GM12891 (cell line): Measurements from ENCODE around the gene OR5W2. TPM values are rescaled to one million over a fixed set of nuclear protein-coding genes. Genes with fewer than 3 reads are reported as not detected.
"Not testable (repeated sequence)": the region's sequence is repeated elsewhere in the genome, so short reads cannot be mapped to it uniquely, and the experiment has no call there.

Experiments
- DNase-seq: peaks from one replicate; pipeline ENCODE4 v3.0.0; 2011; ENCODE audit warnings: low spot score; ENCODE audit not compliant: insufficient read length
- FAIRE-seq: peaks from 2 replicates; lab custom pipeline; 2011; peaks lifted over from hg19 to GRCh38; lab: Jason Lieb, UNC
- PAX5 ChIP-seq: IDR thresholded peaks from 2 replicates; pipeline ENCODE4 v1.6.1; 2011; ENCODE audit warnings: low read length, moderate library complexity, mild to moderate bottlenecking; ENCODE audit not compliant: insufficient read depth, severe bottlenecking
- POLR2A ChIP-seq: IDR thresholded peaks from 2 replicates; pipeline ENCODE4 v1.6.1; 2011; ENCODE audit warnings: low read depth, low read length, control low read depth
- POLR2AphosphoS5 ChIP-seq: IDR thresholded peaks from 2 replicates; pipeline ENCODE4 v1.6.1; 2011; ENCODE audit warnings: low read depth, low read length, control low read depth
- POU2F2 ChIP-seq: IDR thresholded peaks from 2 replicates; pipeline ENCODE4 v1.6.1; 2011; ENCODE audit warnings: low read depth, mild to moderate bottlenecking, control low read depth, low read length, moderate library complexity
- SPI1 ChIP-seq: IDR thresholded peaks from 2 replicates; pipeline ENCODE4 v1.6.1; 2011; ENCODE audit warnings: low read depth, low read length, control low read depth
- TAF1 ChIP-seq: IDR thresholded peaks from 2 replicates; pipeline ENCODE4 v1.6.1; 2011; ENCODE audit warnings: low read depth, low read length, control low read depth
- polyA plus RNA-seq: library from polyadenylated mRNA; unstranded; fragments of >200 nt; gene quantifications from one replicate; pipeline ENCODE4 v1.2.1, GENCODE V29; 2012; ENCODE audit warnings: low read depth, missing spikeins, inconsistent platforms; ENCODE audit not compliant: missing spikeins

OR5W2 gene
- polyA plus RNA-seq: not detected

DNA sequence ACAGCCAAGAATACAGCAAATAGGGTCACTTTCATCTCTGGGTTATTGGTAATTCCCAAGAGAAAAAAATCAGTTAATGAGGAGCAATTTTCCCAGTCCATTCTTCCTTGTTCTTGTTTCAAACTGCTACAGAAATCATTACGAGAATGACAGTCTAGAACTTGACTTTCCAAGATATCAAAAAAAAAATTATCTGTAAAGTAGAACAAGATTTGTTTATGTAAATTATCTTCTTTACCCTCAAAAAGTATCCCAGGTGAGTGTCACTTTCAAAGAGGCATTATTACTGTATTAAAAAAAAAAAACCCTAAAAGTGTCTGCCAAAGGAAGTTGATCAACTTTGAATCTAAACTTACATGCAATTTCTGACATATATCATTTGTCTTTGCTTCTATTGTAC is at the start of gene OR5W2:
Gene OR5W2, minus strand, starts transcription at position 101 of the 400 bp plus-strand sequence. Its CDS starts 0 bp downstream, at position 101.
- TF ChIP-seq POU2F2 (no peak), PAX5 (no peak)
- no peak for FAIRE-seq
- DNase-seq: no peak

DNA sequence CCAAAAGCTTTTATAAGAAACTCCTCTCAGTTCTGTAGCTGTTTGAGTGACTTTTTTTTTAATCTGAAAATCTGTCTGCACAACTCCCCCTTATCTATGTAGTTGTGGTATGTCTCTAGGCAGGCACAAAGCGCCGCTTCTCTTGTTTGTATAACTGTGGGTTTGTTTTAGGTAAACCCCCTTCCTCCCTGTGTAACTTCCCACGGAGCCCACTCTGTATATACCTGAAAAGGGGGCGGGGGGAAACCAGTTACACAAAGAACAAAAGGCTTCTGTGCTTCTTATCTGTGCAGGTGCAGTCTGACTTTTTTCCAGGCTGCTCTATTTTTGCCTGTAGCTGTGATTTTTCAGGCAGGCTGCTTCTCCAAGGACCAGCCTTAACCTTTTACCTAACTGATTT is 42.1 kb upstream of the OR5W2 start:
- FAIRE-seq: no peak

DNA sequence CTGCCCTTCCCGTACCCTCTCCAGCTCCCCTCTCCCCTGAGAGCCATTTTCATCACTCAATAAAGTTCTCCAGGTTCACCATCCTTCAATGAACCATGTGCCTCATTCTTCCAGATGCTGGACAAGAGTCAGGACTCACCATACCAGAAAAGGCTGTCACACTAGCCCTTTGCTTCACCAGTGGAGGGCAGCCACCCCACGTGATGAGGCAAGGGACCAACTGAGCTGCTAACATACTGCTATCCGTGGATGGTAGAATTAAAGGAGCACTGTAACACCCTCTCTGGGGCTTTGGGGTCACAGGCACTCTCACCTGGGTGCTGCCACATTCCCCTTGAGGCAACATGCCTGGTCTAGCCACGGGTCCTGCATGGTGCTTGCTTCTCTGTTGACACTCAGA is 34.9 kb upstream of the OR5W2 start:
- FAIRE-seq (no peak), DNase-seq (no peak)
- TF ChIP-seq SPI1 (no peak), PAX5 (no peak), POU2F2 (no peak)

More for the DNA sequence above, 42.1 kb upstream of the OR5W2 start:
- DNase-seq: no peak
- no peak for TF ChIP-seq PAX5
- no peak for TF ChIP-seq POLR2A
- no peak for TF ChIP-seq SPI1
- no peak for TF ChIP-seq POLR2AphosphoS5
- TF ChIP-seq POU2F2: no peak
- no peak for TF ChIP-seq TAF1

DNA sequence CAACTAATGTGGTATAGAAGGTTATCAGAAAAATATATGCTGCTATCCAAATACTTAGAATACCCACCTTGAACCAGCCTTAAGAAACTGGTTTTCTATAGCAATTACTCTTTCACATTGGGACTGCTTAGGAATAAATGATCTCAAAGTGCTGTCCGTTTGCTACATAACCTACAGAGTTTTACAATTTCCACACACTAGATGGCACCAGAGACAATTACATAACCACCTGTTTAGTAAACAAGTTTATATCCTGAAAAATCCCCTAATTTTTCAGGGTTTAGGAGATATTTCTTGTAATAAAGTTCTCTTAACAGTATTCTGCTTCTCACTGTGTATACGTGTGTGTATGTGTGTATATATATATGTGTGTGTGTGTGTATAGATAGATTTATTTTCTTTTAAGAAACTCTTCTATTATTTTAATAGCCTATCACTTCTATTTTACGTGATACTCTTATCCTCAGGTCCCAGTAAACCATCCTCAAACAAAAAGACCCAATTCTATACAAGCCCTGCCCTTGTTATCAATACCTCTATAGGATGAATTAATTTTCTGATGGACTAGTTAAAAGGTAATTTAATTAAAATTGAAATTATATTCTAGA is 28.5 kb upstream of the OR5W2 start:
- DNase-seq: no peak
- no peak for FAIRE-seq

DNA sequence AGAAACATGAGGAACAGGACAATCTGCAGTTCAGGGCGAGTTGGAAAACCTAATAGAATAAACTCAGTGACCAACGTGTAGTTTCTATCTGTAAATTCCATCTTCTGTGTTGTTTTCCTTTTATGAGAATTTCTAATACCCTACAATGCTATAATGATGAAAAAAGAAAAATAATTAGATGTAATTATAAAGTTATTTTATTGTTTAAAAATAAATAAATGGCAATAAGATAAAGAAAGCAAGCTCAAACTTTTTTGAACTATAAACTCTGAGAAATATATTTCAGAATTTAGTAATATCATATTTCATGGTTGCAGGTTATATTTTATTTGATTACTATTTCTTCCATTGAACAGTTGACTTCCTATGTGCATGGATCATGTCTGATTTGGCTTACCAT is 21.9 kb upstream of the OR5W2 start, which contains the start of gene OR5I1:
Gene OR5I1, minus strand, starts transcription at position 101 of the 400 bp plus-strand sequence. Its CDS starts 0 bp downstream, at position 101.
- no peak for TF ChIP-seq POLR2AphosphoS5
- DNase-seq (no peak), FAIRE-seq (no peak)

More for the DNA sequence above, 28.5 kb upstream of the OR5W2 start:
- TF ChIP-seq POU2F2 (no peak), TAF1 (no peak), PAX5 (no peak), SPI1 (no peak), POLR2A (no peak)

DNA sequence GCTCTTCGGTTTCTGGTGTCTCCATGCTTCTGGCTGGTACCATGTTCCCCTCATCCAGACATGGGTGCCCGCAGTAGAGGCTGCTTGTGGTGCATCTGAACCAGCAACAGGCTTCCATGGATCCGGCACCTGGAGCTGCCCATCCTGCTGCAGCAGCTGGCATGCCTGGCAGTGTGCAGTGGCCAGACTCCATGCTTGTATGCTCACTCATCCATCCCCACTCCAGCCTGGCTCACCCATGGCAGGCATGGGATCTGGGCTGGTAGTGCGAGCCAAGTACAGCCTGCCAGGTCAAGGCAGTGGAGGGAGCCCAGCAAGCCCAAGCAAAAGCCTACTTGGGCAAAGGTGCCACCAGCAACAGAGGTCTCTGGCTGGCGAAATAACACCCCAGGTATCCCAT is 6.2 kb upstream of the OR5W2 start:
- no peak for FAIRE-seq

DNA sequence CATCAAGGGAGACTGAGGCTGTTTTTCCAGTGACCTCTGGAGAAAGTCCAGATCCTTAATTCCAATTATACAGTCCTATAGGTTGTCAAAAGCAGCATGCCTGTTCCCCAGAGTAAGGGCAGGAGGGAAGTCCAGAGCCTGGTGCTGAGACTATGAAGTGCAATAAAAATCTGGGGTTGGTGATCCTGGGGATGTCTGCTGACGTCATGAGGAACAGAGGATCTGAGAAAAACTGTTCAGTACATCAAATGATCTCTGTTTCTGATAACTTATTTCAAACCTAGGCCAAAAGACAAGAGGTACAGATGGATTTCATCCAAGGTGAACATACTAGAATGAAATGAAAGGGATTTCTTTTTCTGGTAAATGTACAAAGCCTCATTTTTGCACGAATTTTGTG is 12.1 kb downstream of the OR5W2 start:
- no peak for TF ChIP-seq POU2F2
- no peak for TF ChIP-seq POLR2AphosphoS5
- TF ChIP-seq POLR2A: no peak
- no peak for TF ChIP-seq PAX5
- TF ChIP-seq TAF1: no peak
- no peak for TF ChIP-seq SPI1
- no peak for DNase-seq
- FAIRE-seq: no peak

More for the DNA sequence above, 6.2 kb upstream of the OR5W2 start:
- DNase-seq: no peak
- TF ChIP-seq POLR2AphosphoS5: no peak
- TF ChIP-seq POLR2A: no peak
- no peak for TF ChIP-seq PAX5
- TF ChIP-seq POU2F2: no peak
- no peak for TF ChIP-seq SPI1
- no peak for TF ChIP-seq TAF1

DNA sequence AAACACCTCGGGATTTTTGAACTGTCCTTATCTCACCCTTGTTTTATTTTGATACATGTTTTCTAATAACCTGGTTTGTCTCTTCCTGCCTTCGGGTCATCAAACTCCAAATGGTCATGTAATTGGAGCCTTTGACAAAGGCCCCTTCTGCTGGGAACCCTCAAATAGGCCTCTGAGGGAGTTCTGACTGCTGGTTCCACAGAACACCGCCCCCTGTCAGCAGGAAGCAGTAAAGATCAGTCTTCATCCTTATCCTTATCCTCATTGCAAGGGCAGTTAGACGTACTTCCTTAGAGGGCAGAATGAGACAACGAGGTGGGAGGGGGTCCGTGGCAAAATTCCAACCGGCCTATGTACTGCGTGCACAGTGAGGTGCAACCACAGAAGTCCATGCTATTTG is 19.2 kb downstream of the OR5W2 start:
- no peak for FAIRE-seq
- DNase-seq: no peak
- no peak for TF ChIP-seq TAF1

DNA sequence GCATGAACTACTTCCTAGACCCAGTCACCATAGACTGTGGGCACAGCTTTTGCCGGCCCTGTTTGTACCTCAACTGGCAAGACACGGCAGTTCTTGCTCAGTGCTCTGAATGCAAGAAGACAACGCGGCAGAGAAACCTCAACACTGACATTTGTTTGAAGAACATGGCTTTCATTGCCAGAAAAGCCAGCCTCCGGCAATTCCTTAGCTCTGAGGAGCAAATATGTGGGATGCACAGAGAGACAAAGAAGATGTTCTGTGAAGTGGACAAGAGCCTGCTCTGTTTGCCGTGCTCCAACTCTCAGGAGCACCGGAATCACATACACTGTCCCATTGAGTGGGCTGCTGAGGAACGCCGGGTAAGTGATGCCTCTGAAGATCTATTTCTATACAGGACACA is 28.9 kb downstream of the OR5W2 start:
- DNase-seq, FAIRE-seq: not testable (repeated sequence)

DNA sequence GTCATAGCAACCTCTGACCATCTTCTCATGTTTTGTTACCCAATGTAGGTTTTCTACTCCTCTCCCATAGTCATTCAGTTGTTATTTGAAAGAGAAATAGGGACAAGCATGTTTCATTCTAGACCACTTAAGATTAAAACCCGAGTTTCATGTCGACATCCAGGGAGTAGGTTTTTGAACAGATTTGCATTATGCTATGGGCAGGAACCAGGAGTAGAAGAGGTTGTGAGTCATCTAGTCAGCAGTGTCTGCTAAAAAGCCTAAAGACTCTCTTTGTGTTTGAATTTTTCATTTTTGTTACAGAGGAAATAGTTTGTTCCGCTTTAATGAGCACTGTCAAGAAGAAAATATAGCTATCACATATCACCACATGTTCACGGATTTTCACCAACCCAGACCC is 29.4 kb downstream of the OR5W2 start:
- DNase-seq, FAIRE-seq: not testable (repeated sequence)

DNA sequence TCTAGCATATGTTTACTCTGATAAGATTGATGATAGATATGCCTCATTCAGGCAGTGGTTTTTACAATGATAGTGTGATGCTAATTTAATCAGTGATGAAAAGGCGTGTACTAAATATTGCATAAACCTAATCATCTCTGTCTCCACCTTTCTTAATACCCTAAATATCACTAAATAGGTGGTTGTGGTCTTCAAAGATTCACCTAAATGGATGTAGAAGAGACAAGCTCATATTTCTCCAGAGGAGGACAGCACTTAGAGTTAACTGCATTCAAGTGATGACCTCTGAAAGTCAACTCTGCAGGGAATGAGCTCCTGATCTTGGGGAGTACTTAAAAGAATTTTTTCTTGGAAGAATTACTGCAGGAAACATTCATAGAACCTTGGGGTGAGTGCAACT is 31.4 kb downstream of the OR5W2 start, which contains the start of gene TRIM51:
Gene TRIM51, plus strand, starts transcription at position 301 of the 400 bp plus-strand sequence. CDS start 2,132 bp downstream, outside the sequence.
- not testable (repeated sequence) for DNase-seq, FAIRE-seq

DNA sequence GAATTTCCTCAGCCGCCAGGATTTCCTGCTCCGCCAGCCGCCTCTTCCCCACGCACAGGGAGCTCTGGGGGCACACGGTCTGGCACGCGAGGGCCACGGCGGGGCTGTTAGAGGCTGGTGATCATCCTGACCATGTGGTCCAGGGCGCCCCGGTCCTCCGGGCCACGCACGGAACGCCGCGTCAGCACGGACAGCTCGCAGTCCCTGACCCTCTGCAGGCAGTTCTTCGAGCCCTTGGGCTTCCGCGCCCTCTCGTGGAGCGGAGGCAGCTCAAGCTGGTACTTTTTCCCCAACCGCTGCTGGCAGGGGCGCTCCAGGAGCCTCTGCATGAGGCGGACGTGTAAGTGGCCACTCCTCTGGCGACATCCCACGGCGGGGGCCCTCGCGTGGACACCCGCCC is 41.2 kb downstream of the OR5W2 start:
- not testable (repeated sequence) for FAIRE-seq, DNase-seq

DNA sequence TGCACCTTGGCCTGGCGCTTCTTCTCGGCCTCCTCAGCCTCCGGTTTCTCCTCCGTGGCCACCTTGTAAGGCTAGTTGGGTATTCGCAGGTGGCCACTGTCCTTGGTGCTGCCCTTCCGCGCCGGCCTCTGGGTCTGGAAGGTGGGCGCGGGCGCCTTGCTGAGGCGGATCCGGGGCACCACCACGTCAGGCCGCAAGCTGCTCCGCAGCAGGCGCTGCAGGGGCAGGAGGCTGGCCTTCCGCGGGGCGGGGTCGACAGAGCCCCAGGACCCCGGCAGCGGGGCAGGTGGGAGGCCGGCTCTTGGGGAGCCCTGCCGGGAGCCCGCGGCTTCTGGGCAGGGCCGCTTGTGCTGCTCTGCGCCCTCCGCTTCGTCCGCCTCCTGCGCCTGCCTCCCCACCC is 41.7 kb downstream of the OR5W2 start:
- not testable (repeated sequence) for FAIRE-seq, DNase-seq

DNA sequence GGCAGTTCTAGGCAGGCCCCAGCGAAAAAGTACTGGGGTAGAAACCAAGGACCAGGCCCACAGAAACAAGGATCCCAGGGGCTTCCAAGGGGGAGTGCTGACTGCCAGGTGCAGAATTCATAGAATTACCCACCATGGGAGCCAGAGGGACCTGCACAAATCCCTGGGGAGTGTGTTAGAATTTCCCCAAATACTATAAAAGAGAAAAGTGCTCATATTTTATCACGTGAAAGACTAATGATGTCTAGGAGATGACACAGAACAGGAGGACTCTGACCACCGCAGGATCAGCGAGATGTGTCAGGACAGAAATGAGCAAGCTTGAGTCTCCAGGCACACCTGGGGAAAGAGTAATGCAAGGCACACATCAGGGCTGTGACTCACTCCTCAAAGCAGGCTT is 47.0 kb downstream of the OR5W2 start:
- not testable (repeated sequence) for FAIRE-seq, DNase-seq
